ENCODE measurements around the gene FN1.
"Not testable (repeated sequence)": the region's sequence is repeated elsewhere in the genome, so short reads cannot be mapped to it uniquely, and the experiment has no call there.

FN1 gene

DNA sequence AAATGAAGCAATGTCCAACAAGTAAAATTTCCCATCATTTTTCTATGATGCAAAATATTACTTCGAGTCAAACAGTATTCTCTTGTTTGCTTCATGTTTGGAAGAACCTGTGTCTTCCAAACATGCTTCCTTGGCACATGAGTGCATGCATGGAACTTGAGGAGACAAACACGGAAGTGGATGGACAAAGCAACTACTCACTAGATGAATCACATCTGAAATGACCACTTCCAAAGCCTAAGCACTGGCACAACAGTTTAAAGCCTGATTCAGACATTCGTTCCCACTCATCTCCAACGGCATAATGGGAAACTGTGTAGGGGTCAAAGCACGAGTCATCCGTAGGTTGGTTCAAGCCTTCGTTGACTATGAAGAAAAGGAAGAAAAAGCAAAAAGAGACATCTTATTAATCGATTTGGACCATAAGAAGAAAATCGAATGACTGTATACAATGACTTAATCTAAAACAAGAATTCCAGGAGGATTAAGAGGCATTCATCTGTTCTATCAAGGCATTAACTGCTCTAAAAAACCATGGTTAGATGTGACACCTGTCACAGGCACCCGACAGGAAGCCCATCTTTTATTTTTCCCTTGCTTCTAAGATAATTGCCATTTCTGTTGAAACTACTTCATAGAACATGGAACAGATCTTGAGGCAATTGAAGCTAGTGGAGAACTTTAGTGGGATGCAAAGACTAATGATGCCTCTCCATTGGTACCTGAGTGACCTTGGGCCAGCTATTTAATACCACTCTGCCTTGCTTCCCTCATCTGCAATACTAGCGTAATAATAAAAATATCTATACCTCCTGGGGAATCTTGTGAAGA is 68.0 kb downstream of the FN1 start:
- ATAC-seq = no peak
- no peaks in the 10 kb centered on the region for H3K27me3 Mint-ChIP-seq
- no peak overlapping the region for H3K27ac Mint-ChIP-seq
- no peak for DNase-seq
- peaks cover 51% of the 10 kb centered on the region for H3K36me3 Mint-ChIP-seq (ENCODE audit: low read depth)
- H3K4me3 Mint-ChIP-seq = no peak overlapping the region
- H3K4me1 Mint-ChIP-seq = no peaks in the 10 kb centered on the region
- peaks cover 6% of the 10 kb centered on the region for H3K9me3 Mint-ChIP-seq

DNA sequence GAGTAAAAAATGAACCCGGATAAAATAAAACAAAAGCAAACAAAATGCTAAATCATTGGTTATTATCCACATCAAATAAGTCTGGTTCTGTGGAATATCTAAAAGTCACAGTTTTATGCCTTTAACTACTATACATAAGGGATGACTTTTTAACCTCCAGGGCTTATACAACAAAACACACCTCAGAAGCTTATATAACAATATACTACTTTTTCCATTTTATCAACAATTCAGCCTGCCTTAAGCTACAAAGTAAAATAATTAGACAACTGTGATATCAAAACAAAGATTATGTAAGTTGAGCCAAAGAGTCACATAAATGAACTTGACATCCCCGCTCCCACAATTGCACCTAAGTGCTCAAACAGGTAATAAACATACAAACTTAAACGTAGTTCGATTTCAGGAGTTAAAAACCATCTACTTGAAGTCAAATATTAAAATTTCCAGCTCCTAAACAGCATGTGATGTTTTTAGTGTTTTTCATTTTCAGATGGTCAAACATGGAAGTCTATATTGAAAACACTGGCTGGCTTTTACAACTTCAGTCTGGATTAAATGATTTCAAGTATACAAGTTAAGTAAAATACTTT is 69.3 kb downstream of the FN1 start:
- no peaks in the 10 kb centered on the region for H3K27me3 Mint-ChIP-seq
- no peaks in the 10 kb centered on the region for H3K4me1 Mint-ChIP-seq
- peaks cover 55% of the 10 kb centered on the region for H3K36me3 Mint-ChIP-seq (ENCODE audit: low read depth)
- ATAC-seq = no peak
- no peak overlapping the region for H3K4me3 Mint-ChIP-seq
- DNase-seq = no peak
- H3K9me3 Mint-ChIP-seq = peaks cover 6% of the 10 kb centered on the region
- no peak overlapping the region for H3K27ac Mint-ChIP-seq

DNA sequence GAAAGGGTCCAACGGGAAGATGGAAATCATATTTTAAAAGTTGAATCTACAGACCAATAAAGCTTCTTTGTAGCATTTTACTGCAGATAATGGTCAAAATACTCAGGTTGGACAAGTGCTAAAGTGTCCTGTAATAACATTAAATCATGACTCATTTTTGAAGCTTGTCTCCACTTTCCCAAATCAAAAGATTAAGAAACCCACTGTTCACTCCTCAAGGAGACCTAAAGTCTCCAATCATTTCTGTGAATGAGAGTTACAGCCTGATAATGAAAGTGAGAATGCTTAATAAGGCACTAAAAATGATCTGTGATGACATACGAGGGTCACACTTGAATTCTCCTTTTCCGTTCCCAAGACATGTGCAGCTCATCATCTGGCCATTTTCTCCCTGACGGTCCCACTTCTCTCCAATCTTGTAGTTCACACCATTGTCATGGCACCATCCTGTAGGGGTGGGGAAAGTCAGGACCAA is 70.6 kb downstream of the FN1 start:
- ATAC-seq = no peak
- peaks cover 4% of the 10 kb centered on the region for H3K9me3 Mint-ChIP-seq
- H3K36me3 Mint-ChIP-seq (ENCODE audit: low read depth) = peaks cover 57% of the 10 kb centered on the region
- no peaks in the 10 kb centered on the region for H3K4me1 Mint-ChIP-seq
- no peak overlapping the region for H3K27ac Mint-ChIP-seq
- no peak overlapping the region for H3K4me3 Mint-ChIP-seq
- no peaks in the 10 kb centered on the region for H3K27me3 Mint-ChIP-seq
- DNase-seq = no peak

DNA sequence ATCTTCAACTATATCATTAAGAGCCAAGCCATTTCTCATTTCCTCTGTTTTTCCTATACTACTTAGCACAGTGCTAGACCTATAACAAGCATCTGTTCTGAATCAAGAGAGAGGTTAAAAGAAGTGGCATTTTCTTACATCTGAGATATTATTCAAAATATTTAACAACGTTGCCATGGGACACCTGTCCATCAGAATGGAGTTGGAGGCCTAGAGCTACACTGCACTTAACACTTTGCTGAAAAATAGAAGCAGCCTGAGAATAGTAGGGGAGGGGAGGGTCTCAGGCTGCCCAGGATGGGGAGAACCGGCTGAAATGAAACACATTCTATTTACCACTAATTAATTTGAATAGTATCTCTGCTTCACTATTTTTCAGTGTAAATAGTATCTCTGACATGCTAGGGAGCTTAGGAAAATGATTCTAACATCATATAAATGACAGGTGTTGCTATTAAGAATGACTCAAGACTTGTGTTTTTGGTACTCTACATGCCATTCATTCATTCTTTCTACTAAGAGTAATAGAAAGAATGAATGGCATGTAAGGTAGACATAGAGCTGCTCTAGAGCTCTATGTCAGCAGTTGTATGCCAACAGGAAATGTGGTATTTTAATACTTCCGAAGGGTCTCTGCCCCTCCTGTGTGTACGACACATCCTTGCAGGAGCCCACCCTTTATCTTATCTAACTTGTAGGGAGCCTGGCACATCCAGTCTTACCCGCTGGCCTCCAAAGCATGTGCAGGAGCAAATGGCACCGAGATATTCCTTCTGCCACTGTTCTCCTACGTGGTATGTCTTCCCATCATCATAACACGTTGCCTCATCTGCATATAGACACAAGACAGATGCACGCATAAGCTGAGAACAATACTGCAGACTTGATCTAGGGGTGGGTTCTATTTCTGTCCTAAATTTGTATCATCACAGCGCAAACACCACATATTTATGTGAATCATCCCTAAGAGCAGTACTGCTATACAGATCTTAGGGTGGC is 71.4 kb downstream of the FN1 start:
- DNase-seq (no peak), ATAC-seq (no peak)
- Mint-ChIP-seq H3K4me1 (no peaks in the 10 kb centered on the region), H3K9me3 (peaks cover 2% of the 10 kb centered on the region), H3K4me3 (no peak overlapping the region), H3K27ac (no peak overlapping the region), H3K36me3 (ENCODE audit: low read depth) (peaks cover 55% of the 10 kb centered on the region), H3K27me3 (no peaks in the 10 kb centered on the region)

DNA sequence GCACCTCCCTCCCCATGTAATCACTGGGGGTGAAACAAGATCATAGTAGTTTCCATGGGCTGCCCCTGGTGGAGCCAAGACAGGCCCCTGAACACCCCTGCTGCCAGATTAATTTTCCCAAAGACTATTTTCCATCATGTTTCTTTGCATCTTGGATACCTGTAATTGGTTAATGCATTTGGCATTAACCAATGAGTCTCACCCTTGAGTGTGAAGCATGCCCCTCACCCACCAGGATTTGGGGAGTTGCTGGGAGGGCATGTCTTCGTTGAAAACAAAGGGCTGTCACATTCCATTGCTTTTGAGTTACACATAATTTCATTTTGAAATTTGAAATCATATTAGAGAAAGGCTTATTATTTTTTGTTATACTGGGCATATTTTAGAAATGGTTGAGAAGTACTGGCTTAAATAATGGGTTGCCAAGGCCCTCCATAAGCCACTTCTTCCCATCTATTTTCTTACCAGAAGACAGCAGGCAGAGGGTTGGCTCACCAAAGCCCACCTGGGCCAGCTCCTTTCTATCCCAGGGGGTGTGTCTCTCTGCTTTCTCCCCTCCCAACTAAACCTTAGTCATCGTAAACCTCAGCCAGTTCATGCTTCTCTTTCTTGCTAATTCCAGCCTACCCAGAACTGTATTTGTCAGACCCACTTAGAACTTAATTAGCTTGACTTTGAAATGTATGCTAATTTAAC is 72.3 kb downstream of the FN1 start:
- no peaks in the 10 kb centered on the region for H3K27me3 Mint-ChIP-seq

DNA sequence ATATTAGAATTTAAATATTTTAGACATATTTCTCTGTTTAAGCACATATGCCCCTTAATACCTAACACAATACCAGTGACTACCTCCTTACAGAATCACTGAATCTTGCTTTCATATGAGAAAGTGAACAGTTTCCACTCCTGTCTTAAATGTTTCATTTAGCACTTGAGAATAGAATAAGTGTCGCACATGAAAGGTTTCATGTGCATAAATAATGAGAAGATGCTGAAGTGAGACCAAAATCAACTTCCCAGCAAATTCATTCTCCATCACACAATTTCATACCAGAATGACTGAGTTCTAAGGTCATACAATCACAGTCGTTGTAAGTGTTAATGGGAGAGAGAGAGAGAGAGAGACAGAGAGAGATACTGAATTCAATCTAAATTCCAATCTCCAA is 72.8 kb downstream of the FN1 start:
- DNase-seq = no peak
- peaks cover 50% of the 10 kb centered on the region for H3K36me3 Mint-ChIP-seq (ENCODE audit: low read depth)
- H3K4me1 Mint-ChIP-seq = no peaks in the 10 kb centered on the region
- H3K27me3 Mint-ChIP-seq = no peaks in the 10 kb centered on the region
- no peak for ATAC-seq
- no peak overlapping the region for H3K4me3 Mint-ChIP-seq
- no peak overlapping the region for H3K27ac Mint-ChIP-seq
- H3K9me3 Mint-ChIP-seq = peaks cover 2% of the 10 kb centered on the region

More for the DNA sequence above, 72.3 kb downstream of the FN1 start:
- Mint-ChIP-seq H3K4me1 (no peaks in the 10 kb centered on the region), H3K4me3 (no peak overlapping the region), H3K27ac (no peak overlapping the region), H3K36me3 (ENCODE audit: low read depth) (peaks cover 52% of the 10 kb centered on the region), H3K9me3 (peaks cover 2% of the 10 kb centered on the region)
- DNase-seq (no peak), ATAC-seq (no peak)

DNA sequence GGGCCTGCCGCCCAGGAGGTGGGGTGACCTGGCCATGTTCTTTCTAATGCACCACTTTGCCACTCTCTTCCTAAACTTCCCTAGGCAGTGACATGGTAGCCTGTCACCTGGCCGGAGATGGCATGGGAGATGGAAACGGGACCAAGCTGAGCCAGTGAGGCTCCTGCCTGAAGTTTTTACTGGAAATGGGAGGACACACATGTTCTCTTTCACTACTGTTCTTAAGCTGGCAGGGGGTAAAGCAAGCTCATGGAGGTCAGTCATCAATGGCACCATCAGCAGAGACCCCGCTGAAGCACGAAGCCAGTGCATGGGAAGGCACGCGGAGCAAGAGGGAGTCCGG is 73.3 kb downstream of the FN1 start:
- Mint-ChIP-seq H3K36me3 (ENCODE audit: low read depth) (peaks cover 46% of the 10 kb centered on the region), H3K27ac (no peak overlapping the region), H3K27me3 (no peaks in the 10 kb centered on the region), H3K4me3 (no peak overlapping the region), H3K9me3 (peaks cover 2% of the 10 kb centered on the region), H3K4me1 (no peaks in the 10 kb centered on the region)
- no peak for ATAC-seq
- no peak for DNase-seq

DNA sequence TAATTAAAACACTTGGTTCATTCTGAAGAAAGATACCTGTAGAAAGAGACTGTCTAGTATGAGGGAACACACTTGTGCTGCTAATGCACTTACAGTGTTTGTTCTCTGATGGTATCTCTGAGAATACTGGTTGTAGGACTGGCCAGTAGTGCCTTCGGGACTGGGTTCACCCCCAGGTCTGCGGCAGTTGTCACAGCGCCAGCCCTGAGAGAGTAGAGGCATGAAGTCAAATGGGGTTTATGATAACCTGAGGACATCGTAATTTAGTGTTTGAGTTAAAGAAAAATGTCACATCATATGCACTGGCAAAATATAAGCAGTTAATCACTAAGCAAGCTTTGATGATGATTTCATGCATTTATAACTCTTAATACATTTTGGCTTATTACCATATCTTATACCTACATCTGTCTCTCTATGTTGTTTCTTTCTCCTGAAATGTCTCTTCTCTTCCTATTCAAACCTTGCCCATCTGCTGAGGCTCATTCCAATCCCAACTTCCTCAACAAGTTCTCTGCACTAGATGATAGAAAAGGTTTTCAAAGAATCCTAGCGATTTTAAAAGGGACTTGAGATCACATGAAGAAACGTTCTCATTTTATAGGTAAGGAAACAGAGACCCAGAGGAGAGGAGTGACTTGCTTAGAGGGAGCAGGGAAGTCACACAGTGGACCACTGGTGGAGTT is 73.8 kb downstream of the FN1 start:
- H3K9me3 Mint-ChIP-seq = peaks cover 2% of the 10 kb centered on the region
- no peak for ATAC-seq
- H3K4me1 Mint-ChIP-seq = no peaks in the 10 kb centered on the region
- no peaks in the 10 kb centered on the region for H3K27me3 Mint-ChIP-seq
- DNase-seq = no peak
- H3K4me3 Mint-ChIP-seq = no peak overlapping the region
- no peak overlapping the region for H3K27ac Mint-ChIP-seq
- H3K36me3 Mint-ChIP-seq (ENCODE audit: low read depth) = peaks cover 44% of the 10 kb centered on the region

DNA sequence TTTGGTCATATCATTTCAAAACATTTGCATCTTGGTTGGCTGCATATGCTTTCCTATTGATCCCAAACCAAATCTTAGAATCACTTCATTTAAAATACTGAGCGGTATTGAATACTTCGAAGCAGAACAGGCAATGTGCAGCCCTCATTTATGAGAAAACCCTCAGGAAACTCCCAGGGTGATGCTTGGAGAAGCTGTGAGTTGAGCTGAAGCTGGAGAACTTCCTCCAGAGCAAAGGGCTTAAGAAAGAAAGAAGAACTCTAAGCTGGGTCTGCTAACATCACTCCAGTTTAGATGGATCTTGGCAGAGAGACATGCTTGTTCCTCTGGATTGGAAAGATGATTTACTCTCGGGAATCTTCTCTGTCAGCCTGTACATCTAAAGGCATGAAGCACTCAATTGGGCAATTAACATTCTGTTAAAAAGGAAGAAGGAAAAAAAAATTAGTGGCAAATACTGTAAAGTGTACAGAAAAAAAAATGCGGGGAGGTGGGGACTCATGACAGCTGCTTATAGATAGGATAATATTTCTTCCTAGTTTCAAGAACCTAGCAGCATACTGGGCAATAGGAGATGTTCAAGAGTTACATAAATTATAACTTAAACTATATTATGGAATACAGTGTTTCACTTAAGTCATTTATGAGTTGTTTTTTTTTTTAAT is 74.5 kb downstream of the FN1 start:
- DNase-seq = no peak
- H3K27ac Mint-ChIP-seq = no peak overlapping the region
- H3K9me3 Mint-ChIP-seq = peaks cover 2% of the 10 kb centered on the region

DNA sequence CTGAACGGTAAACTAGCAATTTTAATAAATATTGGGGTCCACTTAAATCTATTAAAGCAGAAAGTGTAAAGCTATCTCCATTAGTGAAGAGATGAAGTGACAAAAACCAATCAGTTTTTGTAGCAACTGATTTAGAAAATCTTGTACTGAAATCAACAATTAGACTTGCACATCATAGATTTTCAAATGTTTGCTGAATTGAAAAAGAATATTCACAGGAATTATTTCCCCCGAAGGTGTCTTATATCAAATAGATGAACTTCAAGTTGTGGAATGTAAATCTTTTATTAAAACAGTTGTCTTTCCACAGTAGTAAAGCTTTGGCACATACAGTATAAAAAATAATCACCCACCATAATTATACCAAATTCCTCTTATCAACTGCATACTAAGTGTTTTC is 75.3 kb downstream of the FN1 start:
- H3K27me3 Mint-ChIP-seq = no peaks in the 10 kb centered on the region
- no peaks in the 10 kb centered on the region for H3K4me1 Mint-ChIP-seq
- no peak overlapping the region for H3K27ac Mint-ChIP-seq
- no peak for ATAC-seq
- H3K9me3 Mint-ChIP-seq = peaks cover 2% of the 10 kb centered on the region
- no peak overlapping the region for H3K4me3 Mint-ChIP-seq
- no peak for DNase-seq
- peaks cover 44% of the 10 kb centered on the region for H3K36me3 Mint-ChIP-seq (ENCODE audit: low read depth)

More for the DNA sequence above, 74.5 kb downstream of the FN1 start:
- Mint-ChIP-seq H3K36me3 (ENCODE audit: low read depth) (peaks cover 47% of the 10 kb centered on the region), H3K27me3 (no peaks in the 10 kb centered on the region), H3K4me1 (no peaks in the 10 kb centered on the region), H3K4me3 (no peak overlapping the region)
- no peak for ATAC-seq

DNA sequence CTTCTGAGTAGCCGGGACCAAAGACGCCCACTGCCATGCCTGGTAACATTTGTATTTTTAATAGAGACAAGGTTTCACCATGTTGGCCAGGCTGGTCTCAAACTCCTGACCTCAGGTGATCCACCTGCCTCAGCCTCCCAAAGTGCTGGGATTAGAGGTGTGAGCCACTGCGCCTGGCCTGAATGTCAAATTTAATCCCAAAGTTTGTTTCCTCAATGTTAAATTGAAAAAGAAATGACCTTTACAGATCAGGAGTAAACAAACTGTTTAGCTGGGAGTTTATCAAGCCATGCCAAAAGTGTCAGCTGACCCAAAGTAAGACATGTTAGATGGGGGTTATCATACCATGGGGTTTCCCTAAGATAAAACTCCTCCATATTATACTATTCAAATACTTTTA is 75.8 kb downstream of the FN1 start:
- not testable (repeated sequence) for H3K27me3 Mint-ChIP-seq, DNase-seq, H3K4me1 Mint-ChIP-seq, H3K27ac Mint-ChIP-seq, H3K9me3 Mint-ChIP-seq, ATAC-seq, H3K4me3 Mint-ChIP-seq
- peaks cover 40% of the 10 kb centered on the region for H3K36me3 Mint-ChIP-seq (ENCODE audit: low read depth)

DNA sequence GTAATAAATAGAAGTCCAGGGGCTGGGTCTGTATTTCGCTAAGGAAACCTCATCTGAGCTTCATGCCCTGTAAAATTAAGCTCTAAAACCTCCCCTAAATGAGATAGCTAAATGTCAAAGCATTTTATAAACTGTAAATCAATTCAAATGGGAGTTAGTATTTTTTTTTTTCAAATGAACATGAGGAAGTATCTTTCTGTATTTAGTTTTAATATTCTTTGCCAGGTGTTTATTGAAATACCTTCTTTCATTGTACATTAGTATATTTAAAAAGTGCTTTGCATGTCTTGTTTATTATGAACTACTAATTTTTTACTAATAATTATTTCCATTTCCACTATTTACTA is 76.3 kb downstream of the FN1 start:
- Mint-ChIP-seq H3K4me1 (no peaks in the 10 kb centered on the region), H3K27ac (no peak overlapping the region), H3K9me3 (no peaks in the 10 kb centered on the region), H3K36me3 (ENCODE audit: low read depth) (peaks cover 35% of the 10 kb centered on the region), H3K27me3 (no peaks in the 10 kb centered on the region), H3K4me3 (no peak overlapping the region)
- DNase-seq (no peak), ATAC-seq (no peak)

DNA sequence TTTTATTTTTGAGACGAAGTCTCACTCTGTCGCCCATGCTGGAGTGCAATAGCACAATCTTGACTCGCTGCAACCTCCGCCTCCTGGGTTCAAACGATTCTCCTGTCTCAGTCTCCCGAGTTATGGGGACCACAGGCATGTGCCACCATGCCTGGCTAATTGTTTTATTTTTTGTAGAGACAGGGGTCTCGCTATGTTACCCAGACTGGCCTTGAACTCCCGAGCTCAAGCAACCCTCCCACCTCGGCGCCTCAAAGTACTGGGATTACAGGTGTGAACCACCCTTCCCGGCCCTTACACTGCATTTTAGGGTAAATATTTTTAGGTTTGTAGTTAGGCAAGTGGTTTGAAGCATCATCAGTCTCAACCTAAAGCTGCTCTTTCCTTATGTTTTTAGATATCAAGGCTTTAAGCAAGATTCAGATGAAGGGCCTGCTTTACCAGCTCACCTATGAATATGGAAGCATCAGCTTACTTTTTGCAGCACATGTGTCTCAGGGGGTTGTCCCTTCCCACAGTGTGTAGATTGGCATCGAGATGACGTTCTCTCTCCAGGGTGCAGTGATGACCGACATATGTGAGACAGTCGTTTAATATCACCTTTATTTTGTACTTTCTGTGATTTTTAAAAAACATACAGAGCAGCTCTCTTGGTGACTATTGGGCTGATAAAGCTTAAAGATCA is 76.8 kb downstream of the FN1 start:
- Mint-ChIP-seq H3K9me3 (no peaks in the 10 kb centered on the region), H3K27me3 (no peaks in the 10 kb centered on the region), H3K4me1 (no peaks in the 10 kb centered on the region), H3K27ac (no peak overlapping the region), H3K4me3 (no peak overlapping the region), H3K36me3 (ENCODE audit: low read depth) (peaks cover 32% of the 10 kb centered on the region)
- DNase-seq (no peak), ATAC-seq (no peak)
